Measurements from ENCODE around the gene SS18L1.

Gene SS18L1

GRCh38 chr20:62230276-62230675 is 86.7 kb downstream of the SS18L1 start:
- DNase-seq = no peak

- DNase-seq = no peak
Observed at GRCh38 chr20:62230696-62231095, 87.1 kb downstream of the SS18L1 start.

- DNase-seq = no peak
Observed at GRCh38 chr20:62231292-62231691, 87.7 kb downstream of the SS18L1 start.
